Immature natural killer cell (primary cell): ENCODE measurements around the gene ADAD1. TPM values are rescaled to one million over a fixed set of nuclear protein-coding genes. Genes with fewer than 3 reads are reported as not detected.
"Not testable (repeated sequence)": the region's sequence is repeated elsewhere in the genome, so short reads cannot be mapped to it uniquely, and the experiment has no call there.

Source experiments
- DNase-seq, 3 donors: peaks; one replicate each; pipeline ENCODE4 v3.0.0; 2022; ENCODE audit warnings: mixed read lengths in 1 of 3
- H3K27ac Mint-ChIP-seq, 6 donors: one replicate each; pipeline ENCODE4 v1.8.0; 2020; ENCODE audit warnings: mixed read lengths in 6 of 6, mild to moderate bottlenecking in 5 of 6, inconsistent platforms in 4 of 6, moderate library complexity in 3 of 6
- H3K27me3 Mint-ChIP-seq, 3 donors: one replicate each; pipeline ENCODE4 v1.8.0; 2020 to 2021; ENCODE audit warnings: low read depth in 3 of 3, mild to moderate bottlenecking in 3 of 3, mixed read lengths in 3 of 3, moderate library complexity in 3 of 3, inconsistent platforms in 1 of 3
- H3K36me3 Mint-ChIP-seq, 3 donors: one replicate each; pipeline ENCODE4 v1.8.0; 2020; ENCODE audit warnings: mixed read lengths in 3 of 3, inconsistent platforms in 2 of 3, mild to moderate bottlenecking in 2 of 3
- H3K4me1 Mint-ChIP-seq, 2 donors: one replicate each; pipeline ENCODE4 v1.8.0; 2020; ENCODE audit warnings: inconsistent platforms in 2 of 2, mild to moderate bottlenecking in 2 of 2, mixed read lengths in 2 of 2, moderate library complexity in 1 of 2
- H3K4me3 Mint-ChIP-seq, 5 donors: one replicate each; pipeline ENCODE4 v1.8.0; 2020; ENCODE audit warnings: mild to moderate bottlenecking in 5 of 5, mixed read lengths in 5 of 5, inconsistent platforms in 3 of 5, moderate library complexity in 3 of 5
- H3K9me3 Mint-ChIP-seq, 6 donors: one replicate each; pipeline ENCODE4 v1.8.0; 2020; ENCODE audit warnings: mild to moderate bottlenecking in 6 of 6, mixed read lengths in 6 of 6, inconsistent platforms in 4 of 6, moderate library complexity in 3 of 6
- polyA plus RNA-seq, 3 donors: library from polyadenylated mRNA; unstranded; fragments of 300-500 nt; fragmentation: Illumina TruSeq; gene quantifications; one replicate each; pipeline ENCODE4 v1.2.3, GENCODE V29; 2021

ADAD1 gene
- polyA plus RNA-seq, result not detected

DNA sequence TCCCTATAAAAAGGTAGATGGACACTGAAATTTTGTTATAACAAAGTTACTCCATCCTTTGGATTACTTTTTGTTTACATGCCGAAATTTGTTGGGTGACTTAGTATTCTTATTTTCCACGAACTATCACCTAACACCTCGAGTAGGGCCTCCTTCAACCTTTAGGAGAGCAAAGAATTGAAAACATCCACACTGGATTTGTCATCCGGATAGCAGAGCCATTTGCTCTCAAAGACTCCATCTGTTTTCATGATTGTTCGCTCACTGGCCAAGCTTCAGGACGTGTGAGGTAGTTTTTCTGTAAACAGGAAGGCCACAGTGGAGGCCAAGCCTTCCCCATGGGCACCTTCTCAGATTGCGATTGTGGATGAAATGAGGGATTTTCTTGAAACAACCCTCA is at the start of gene ADAD1:
Gene ADAD1 (plus strand): TSS at position 301 of the 400 bp plus-strand sequence. CDS start 1,059 bp downstream, outside the sequence.
- peaks cover 0 to 4% (median 0%) of the 10 kb centered on the region in 6 donors for H3K9me3 Mint-ChIP-seq
- peaks cover 0 to 3% (median 1%) of the 10 kb centered on the region in 3 donors for H3K27me3 Mint-ChIP-seq
- H3K4me3 Mint-ChIP-seq, result no peak within 1 kb of the TSS
- H3K4me1 Mint-ChIP-seq, result no peaks in the 10 kb centered on the region
- no peak for DNase-seq
- no peaks in the 10 kb centered on the region for H3K36me3 Mint-ChIP-seq
- no peak within 1 kb of the TSS for H3K27ac Mint-ChIP-seq

DNA sequence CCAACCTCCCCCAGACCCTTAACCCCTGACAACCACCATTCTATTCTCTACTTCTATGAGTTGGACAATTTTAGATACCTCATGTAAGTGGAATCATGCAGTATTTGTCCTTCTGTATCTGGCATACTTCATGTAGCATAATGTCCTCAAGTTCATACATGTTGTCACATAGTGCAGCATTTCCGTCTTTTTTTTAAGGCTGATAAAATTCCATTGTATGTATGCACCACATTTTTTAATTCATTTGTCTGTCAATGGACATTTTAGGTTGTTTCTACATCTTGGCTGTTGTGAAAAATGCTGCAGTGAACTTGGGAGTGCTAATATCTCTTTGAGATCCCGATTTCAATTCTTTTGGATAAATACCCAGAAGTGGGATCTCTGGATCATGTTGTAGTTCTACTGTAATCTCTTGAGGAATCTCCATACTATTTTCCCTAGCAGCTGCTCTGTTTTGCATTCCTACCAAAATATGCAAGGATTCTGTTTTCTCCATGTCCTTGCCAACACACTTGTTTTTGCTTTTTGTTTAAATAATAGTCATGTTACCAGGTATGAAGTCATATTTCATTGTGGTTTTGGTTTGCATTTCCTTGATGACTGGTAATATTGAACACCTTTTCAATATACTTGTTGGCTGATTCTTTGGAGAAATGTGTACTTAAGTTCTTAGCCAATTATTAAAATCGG is 48.8 kb upstream of the ADAD1 start:
- no peaks in the 10 kb centered on the region for H3K4me1 Mint-ChIP-seq

DNA sequence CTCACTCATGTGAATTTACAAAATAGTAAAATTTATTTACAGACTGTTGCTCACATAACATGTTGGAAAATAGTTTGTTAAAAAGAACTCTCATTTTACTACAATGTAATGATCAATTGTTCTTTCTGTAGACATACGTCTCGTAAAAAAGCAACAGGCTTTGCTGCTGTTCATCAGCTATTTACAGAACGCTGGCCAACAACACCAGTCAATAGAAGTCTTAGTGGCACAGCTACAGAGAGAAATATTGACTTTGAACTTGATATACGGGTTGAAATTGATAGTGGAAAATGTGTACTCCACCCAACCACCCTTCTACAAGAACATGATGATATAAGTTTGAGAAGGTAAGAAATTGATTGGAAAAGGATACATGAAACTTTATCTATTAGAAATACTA is 47.6 kb upstream of the ADAD1 start:
- no peak for DNase-seq
- no peaks in the 10 kb centered on the region for H3K27me3 Mint-ChIP-seq
- H3K4me3 Mint-ChIP-seq, result no peak overlapping the region
- H3K27ac Mint-ChIP-seq, result no peak overlapping the region
- no peaks in the 10 kb centered on the region for H3K9me3 Mint-ChIP-seq
- H3K4me1 Mint-ChIP-seq, result no peaks in the 10 kb centered on the region
- peaks cover 22 to 45% (median 34%) of the 10 kb centered on the region in 3 donors for H3K36me3 Mint-ChIP-seq

More for the DNA sequence above, 48.8 kb upstream of the ADAD1 start:
- Mint-ChIP-seq H3K9me3 (no peaks in the 10 kb centered on the region), H3K4me3 (no peak overlapping the region), H3K27me3 (peaks cover 0 to 1% (median 0%) of the 10 kb centered on the region in 3 donors), H3K36me3 (peaks cover 23 to 40% (median 31%) of the 10 kb centered on the region in 3 donors), H3K27ac (no peak overlapping the region)
- no peak for DNase-seq

DNA sequence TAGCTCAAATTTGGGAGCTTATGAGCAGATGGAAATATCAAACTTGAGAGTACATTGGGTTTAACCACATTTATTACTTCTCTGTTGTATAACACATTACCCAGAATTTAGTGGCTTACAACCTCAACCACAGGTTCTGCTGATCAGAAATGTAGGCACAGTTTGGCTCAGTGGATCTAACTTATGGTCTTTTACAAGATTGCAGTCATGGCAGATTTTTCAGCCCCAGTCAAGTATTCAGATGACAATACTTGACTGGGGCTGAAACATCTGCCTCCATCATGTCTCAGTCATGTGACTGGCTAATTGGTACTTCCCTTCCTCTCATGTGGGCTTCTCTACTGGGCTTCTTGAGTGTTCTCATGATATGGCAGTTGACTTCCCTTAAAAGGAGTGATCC is 44.0 kb upstream of the ADAD1 start:
- H3K27ac Mint-ChIP-seq, result no peak overlapping the region
- no peaks in the 10 kb centered on the region for H3K27me3 Mint-ChIP-seq
- H3K9me3 Mint-ChIP-seq, result no peaks in the 10 kb centered on the region
- H3K4me3 Mint-ChIP-seq, result no peak overlapping the region
- no peak for DNase-seq
- H3K36me3 Mint-ChIP-seq, result peaks cover 27 to 52% (median 35%) of the 10 kb centered on the region in 3 donors
- no peaks in the 10 kb centered on the region for H3K4me1 Mint-ChIP-seq

DNA sequence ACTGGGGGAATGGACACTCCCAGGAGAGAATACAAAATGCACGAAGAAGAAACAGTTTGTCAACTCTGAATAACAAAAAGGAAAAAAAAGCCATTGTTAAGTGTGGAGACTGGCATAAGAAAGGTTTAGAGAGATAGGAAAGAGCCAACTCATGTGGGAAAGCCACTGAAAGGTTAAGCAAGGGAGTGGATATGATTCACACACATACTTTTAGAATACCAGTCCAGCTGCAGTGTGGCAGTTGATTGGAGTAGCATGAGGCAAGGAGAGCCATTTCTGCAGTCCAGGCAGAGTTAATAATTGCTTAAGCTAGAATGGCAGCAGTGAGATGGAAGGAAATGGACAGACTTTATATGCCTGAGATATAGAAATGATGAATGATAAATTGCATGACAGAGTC is 36.9 kb upstream of the ADAD1 start:
- DNase-seq, result no peak
- Mint-ChIP-seq H3K9me3 (no peaks in the 10 kb centered on the region), H3K27me3 (no peaks in the 10 kb centered on the region), H3K27ac (no peak overlapping the region), H3K4me3 (no peak overlapping the region), H3K4me1 (no peaks in the 10 kb centered on the region), H3K36me3 (peaks cover 17 to 43% (median 41%) of the 10 kb centered on the region in 3 donors)

DNA sequence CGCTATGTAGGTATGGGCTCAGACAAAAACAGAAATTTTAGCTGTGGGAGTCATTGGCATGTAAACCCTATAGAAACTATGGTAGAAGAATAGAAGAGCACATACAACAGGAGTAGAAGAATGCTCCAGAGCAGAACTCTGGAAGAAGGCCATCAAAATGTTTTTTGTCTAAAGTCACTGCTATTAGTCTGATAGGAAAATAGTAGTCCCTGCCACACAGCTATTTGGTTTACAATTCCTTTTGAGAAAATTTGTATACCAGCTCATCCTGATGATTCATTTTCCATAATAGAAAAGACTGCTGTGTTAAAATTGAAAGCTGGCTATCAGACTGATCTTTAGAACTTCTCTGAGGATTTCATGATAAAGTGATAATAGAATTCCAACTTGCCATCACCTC is 32.8 kb upstream of the ADAD1 start:
- Mint-ChIP-seq H3K36me3 (peaks cover 36 to 63% (median 60%) of the 10 kb centered on the region in 3 donors), H3K4me3 (no peak overlapping the region), H3K4me1 (no peaks in the 10 kb centered on the region), H3K9me3 (no peaks in the 10 kb centered on the region), H3K27ac (no peak overlapping the region), H3K27me3 (peaks cover 0 to 1% (median 0%) of the 10 kb centered on the region in 3 donors)
- no peak for DNase-seq

DNA sequence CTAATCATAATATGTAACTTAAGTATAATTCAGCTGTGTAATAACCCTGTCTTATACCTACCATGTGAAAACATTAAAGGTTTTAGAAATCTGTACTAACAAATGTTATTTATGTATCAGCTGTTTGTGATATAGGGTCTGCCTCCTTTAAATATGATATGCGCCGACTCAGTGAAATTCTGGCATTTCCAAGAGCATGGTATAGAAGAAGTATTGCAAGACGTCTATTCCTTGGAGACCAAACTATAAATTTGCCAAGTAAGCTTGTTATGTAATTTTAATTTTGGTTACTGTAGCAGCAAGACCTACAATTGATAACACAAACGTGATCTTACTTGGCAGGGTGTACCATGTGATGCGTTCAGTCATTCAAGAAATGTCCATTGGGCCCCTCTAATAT is 32.3 kb upstream of the ADAD1 start:
- no peak overlapping the region for H3K27ac Mint-ChIP-seq
- DNase-seq, result no peak
- peaks cover 0 to 1% (median 0%) of the 10 kb centered on the region in 3 donors for H3K27me3 Mint-ChIP-seq
- no peaks in the 10 kb centered on the region for H3K4me1 Mint-ChIP-seq
- no peak overlapping the region for H3K4me3 Mint-ChIP-seq
- peaks cover 39 to 68% (median 63%) of the 10 kb centered on the region in 3 donors for H3K36me3 Mint-ChIP-seq
- H3K9me3 Mint-ChIP-seq, result no peaks in the 10 kb centered on the region

DNA sequence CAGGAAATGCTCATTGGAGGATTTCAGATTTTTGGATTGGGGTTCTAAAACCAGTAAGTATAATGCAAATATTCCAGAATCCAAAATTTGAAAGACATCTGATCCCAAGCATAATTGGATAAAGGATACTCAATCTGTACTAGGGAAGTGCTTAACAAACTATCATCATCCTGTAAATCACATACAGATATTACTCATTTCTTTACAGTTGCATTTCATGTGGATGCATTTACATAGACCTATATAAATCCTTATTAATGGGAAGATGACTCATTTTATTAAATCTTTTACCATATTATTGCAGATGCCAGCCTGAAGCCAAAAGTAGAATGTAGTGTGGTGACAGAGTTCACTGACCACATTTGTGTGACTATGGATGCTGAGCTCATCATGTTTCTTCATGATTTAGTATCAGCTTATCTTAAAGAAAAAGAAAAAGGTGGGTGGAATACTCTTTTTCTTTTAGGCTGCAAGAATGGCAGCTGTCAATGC is 22.4 kb upstream of the ADAD1 start:
- no peak for DNase-seq
- Mint-ChIP-seq H3K27ac (no peak overlapping the region), H3K9me3 (no peaks in the 10 kb centered on the region), H3K36me3 (peaks cover 28 to 62% (median 38%) of the 10 kb centered on the region in 3 donors), H3K27me3 (no peaks in the 10 kb centered on the region), H3K4me3 (no peak overlapping the region), H3K4me1 (no peaks in the 10 kb centered on the region)

DNA sequence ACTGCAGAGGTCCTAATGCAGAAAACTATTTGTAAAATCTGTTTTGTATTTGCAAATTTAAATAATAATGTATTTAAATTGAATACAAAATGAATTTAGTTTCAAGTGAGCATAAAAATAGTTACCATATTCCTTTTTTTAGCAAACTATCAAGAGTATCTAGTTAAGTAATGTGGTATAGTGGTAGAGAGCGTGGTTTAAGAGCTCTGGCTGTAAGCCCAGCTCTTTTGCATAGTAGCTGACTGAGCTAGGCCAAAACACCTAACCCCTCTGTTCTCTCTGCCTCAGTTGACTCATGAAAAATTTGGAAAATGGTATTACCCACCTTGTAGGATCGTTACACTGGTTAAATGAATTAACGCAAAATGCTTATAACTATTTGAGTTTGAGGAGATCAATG is 18.1 kb upstream of the ADAD1 start:
- Mint-ChIP-seq H3K36me3 (peaks cover 34 to 59% (median 41%) of the 10 kb centered on the region in 3 donors), H3K9me3 (peaks cover 0 to 4% (median under 1%) of the 10 kb centered on the region in 6 donors), H3K27me3 (peaks cover 0 to 1% (median under 1%) of the 10 kb centered on the region in 3 donors), H3K27ac (no peak overlapping the region), H3K4me3 (no peak overlapping the region), H3K4me1 (no peaks in the 10 kb centered on the region)
- DNase-seq, result no peak

DNA sequence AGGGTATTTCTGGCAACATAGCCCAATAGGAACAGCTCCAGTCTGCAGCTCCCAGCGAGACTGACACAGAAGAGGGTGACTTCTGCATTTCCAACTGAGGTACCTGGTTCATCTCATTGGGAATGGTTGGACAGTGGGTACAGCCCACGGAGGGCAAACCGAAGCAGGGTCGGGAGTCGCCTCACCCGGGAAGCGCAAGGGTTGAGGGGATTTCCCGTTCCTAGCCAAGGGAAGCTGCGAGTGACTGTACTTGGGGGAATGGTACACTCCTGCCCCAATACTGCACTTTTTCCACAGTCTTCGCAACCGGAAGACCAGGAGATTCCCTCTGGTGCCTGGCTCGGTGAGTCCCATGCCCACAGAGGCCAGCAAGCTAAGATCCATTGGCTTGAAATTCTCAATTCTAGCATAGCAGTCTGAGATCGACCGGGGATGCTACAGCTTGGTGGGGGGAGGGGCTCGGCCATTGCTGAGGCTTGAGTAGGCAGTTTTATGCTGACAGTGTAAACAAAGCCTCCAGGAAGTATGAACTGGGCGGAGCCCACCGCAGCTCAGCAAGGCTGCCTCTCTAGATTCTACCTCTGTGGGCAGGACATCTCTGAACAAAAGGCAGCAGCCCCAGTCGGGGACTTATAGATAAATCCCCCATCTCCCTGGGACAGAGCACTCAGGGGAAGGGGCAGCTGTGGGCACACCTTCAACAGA is 14.0 kb upstream of the ADAD1 start:
- Mint-ChIP-seq H3K36me3 (peaks cover 27 to 36% (median 28%) of the 10 kb centered on the region in 3 donors), H3K4me1 (no peaks in the 10 kb centered on the region), H3K4me3 (no peak overlapping the region), H3K27me3 (peaks cover 1 to 5% (median 2%) of the 10 kb centered on the region in 3 donors), H3K27ac (no peak overlapping the region), H3K9me3 (peaks cover 19 to 41% (median 28%) of the 10 kb centered on the region in 6 donors)
- DNase-seq, result no peak

DNA sequence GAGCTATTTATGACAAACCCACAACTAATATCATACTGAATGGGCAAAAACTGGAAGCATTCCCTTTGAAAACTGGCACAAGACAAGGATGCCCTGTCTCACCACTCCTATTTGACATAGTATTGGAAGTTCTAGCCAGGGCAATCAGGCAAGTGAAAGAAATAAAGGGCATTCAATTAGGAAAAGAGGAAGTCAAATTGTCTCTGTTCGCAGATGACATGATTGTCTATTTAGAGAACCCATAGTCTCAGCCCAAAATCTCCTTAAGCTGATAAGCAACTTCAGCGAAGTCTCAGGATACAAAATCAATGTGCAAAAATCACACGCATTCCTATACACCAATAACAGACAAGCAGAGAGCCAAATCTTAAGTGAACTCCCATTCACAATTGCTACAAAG is 10.0 kb upstream of the ADAD1 start:
- not testable (repeated sequence) for DNase-seq, H3K27ac Mint-ChIP-seq, H3K36me3 Mint-ChIP-seq, H3K4me3 Mint-ChIP-seq, H3K4me1 Mint-ChIP-seq
- Mint-ChIP-seq H3K9me3 (peaks cover 19 to 44% (median 31%) of the 10 kb centered on the region in 6 donors), H3K27me3 (peaks cover 0 to 13% (median 6%) of the 10 kb centered on the region in 3 donors)

DNA sequence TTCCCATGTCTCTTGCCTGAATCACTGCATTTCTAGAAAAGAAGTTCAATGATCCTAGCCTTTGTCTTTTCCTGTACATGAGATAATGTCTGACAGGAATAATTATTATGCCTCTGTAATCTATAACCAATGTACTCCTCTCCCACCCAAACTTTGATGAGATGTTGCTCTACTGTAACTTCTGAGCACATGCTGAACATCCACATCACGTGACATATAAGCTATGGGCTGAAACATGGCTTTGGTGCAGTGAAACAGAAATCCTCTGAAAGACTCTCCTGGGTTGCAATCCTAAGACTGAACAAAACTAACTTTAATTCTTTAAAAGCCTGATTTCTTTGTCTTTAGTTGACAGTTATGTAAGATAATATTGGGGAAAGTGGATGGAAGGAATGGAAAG is 1.5 kb upstream of the ADAD1 start:
- H3K27me3 Mint-ChIP-seq, result peaks cover 0 to 4% (median 3%) of the 10 kb centered on the region in 3 donors
- peaks cover 0 to 4% (median 0%) of the 10 kb centered on the region in 6 donors for H3K9me3 Mint-ChIP-seq
- DNase-seq, result no peak
- no peak overlapping the region for H3K4me3 Mint-ChIP-seq
- no peak overlapping the region for H3K27ac Mint-ChIP-seq
- H3K36me3 Mint-ChIP-seq, result no peaks in the 10 kb centered on the region
- H3K4me1 Mint-ChIP-seq, result no peaks in the 10 kb centered on the region

DNA sequence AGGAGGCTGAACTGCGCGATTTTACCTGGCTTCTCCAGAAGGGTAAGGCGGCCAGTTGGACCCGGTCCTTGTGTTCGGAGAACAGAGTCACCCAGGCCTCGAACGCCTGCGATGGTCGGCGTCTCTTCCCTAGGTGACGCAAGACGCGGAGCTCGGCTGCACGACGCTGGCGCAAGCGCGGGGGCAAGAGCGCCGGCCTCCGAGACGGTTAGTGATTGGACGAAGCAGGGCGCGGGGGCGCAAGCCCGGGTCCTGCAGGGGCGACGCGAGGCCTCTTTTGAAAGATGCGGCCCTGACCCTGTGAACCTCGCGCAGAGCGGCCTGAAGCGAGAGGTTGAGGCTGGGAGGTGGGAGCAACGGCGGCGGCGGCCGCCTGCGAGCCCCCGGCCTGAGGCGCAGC is 428 bp downstream of the ADAD1 start:
- DNase-seq, result no peak
- no peaks in the 10 kb centered on the region for H3K4me1 Mint-ChIP-seq
- H3K4me3 Mint-ChIP-seq, result no peak overlapping the region
- peaks cover 0 to 4% (median 0%) of the 10 kb centered on the region in 6 donors for H3K9me3 Mint-ChIP-seq
- H3K36me3 Mint-ChIP-seq, result no peaks in the 10 kb centered on the region
- H3K27ac Mint-ChIP-seq, result no peak overlapping the region
- H3K27me3 Mint-ChIP-seq, result peaks cover 0 to 3% (median 0%) of the 10 kb centered on the region in 3 donors

DNA sequence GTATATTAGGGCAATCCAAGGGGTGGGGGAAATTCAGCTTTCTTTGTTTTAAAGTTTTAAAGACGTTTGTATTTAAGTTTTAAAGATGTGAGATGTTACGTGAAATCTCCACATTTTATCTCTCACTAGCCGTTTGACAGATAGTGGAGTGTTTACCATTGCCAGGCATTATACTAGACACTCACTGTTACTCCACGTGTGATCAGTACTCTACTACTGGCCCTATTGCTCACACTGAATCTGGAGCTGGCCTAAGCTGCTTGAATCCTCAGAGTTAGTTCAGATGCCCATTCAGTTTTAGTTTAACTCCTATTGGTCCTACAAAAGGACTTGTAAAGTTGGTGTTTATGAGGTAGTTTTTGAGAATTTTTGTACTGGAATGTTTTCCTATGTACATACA is 4.5 kb downstream of the ADAD1 start:
- no peak overlapping the region for H3K4me3 Mint-ChIP-seq
- no peaks in the 10 kb centered on the region for H3K36me3 Mint-ChIP-seq
- H3K4me1 Mint-ChIP-seq, result no peaks in the 10 kb centered on the region
- no peak overlapping the region for H3K27ac Mint-ChIP-seq
- DNase-seq, result no peak
- H3K27me3 Mint-ChIP-seq, result peaks cover 0 to 10% (median 2%) of the 10 kb centered on the region in 3 donors
- H3K9me3 Mint-ChIP-seq, result peaks cover 0 to 15% (median 3%) of the 10 kb centered on the region in 6 donors
